ENCODE measurements around the gene PROK1. TPM values are rescaled to one million over a fixed set of nuclear protein-coding genes. Genes with fewer than 3 reads are reported as not detected.

PROK1 gene
- polyA plus RNA-seq (not detected in 3 replicates), polyA minus RNA-seq (not detected in 3 replicates)
- not detected for polyA plus RNA-seq (2011; ENCODE audit: low read depth)
- polyA plus RNA-seq (2011; cell fraction: cytosol; rRNA removed) = not detected in 2 replicates
- not detected in 2 replicates for polyA plus RNA-seq (2011; cell fraction: nucleus; rRNA removed)
- polyA plus RNA-seq (2012; ENCODE audit: low replicate concordance) = not detected in 2 replicates
- polyA minus RNA-seq (2011; cell fraction: cytosol; rRNA and poly(A)+ RNA removed) = not detected
- polyA minus RNA-seq (2011; cell fraction: nucleus; rRNA and poly(A)+ RNA removed) = not detected in 2 replicates

GRCh38 chr1:110450929-110451328 is at the start of gene PROK1:
TSS of gene PROK1 (plus strand) at chr1:110451149. CDS start at chr1:110451217, 68 bp downstream.
- no peak for FAIRE-seq
- Histone ChIP-seq H3K27me3 (ENCODE audit: control insufficient read depth, extremely low read depth, insufficient read depth, low read length) (peaks cover 14% of the 10 kb centered on the region), H3K9ac (ENCODE audit: control insufficient read depth, extremely low read depth, insufficient read depth, low read length) (no peak within 1 kb of the TSS), H3K27ac (ENCODE audit: control insufficient read depth, insufficient read depth, low read length) (no peak within 1 kb of the TSS), H3K4me2 (ENCODE audit: control insufficient read depth, extremely low read depth, insufficient read depth, low read depth, low read length) (no peak within 1 kb of the TSS), H4K20me1 (ENCODE audit: control insufficient read depth, extremely low read depth, insufficient read depth, low read length) (no peaks in the 10 kb centered on the region), H3K4me1 (ENCODE audit: control insufficient read depth, extremely low read depth, insufficient read depth, low read length) (no peaks in the 10 kb centered on the region), H2AFZ (ENCODE audit: control insufficient read depth, low read length) (no peak within 1 kb of the TSS), H3K9me3 (ENCODE audit: control insufficient read depth, low read depth, low read length) (no peaks in the 10 kb centered on the region), H3K36me3 (ENCODE audit: control insufficient read depth in 2 of 2, extremely low read depth in 1 of 2, insufficient read depth in 2 of 2, low read length in 2 of 2) (no peaks in the 10 kb centered on the region), H3K79me2 (ENCODE audit: control insufficient read depth, insufficient read depth, low read length) (no peaks in the 10 kb centered on the region), H3K9me1 (ENCODE audit: control insufficient read depth, extremely low read depth, insufficient read depth, low read length) (no peaks in the 10 kb centered on the region), H3K4me3 (ENCODE audit: control insufficient read depth in 2 of 3, extremely low read depth in 1 of 3, insufficient read depth in 2 of 3, low read depth in 1 of 3, low read length in 3 of 3) (no peak within 1 kb of the TSS)
- DNase-seq (ENCODE audit: low read depth, low spot score) = no peak
- TF ChIP-seq CTCF (optimal IDR thresholded peaks at IDR 0.05 in 1 of 3, IDR thresholded peaks at IDR 0.05 in 1 of 3, conservative IDR thresholded peaks at IDR 0.05 in 1 of 3; ENCODE audit: extremely low read depth in 1 of 3, insufficient read depth in 2 of 3, low read length in 3 of 3) = no peak
- dilution Hi-C loops (cut with MboI; ENCODE audit: extremely low pct_ligation_motif_present, low sequenced_read_pairs) = no loop called here

- peaks cover 10% of the 10 kb centered on the region in 2 experiments for H3K36me3 ChIP-seq (ENCODE audit: control insufficient read depth in 2 of 2, extremely low read depth in 1 of 2, insufficient read depth in 2 of 2, low read length in 2 of 2)
- H3K79me2 ChIP-seq (ENCODE audit: control insufficient read depth, insufficient read depth, low read length) = peaks cover 20% of the 10 kb centered on the region
- H3K4me2 ChIP-seq (ENCODE audit: control insufficient read depth, extremely low read depth, insufficient read depth, low read depth, low read length) = no peak overlapping the region
- H3K9me1 ChIP-seq (ENCODE audit: control insufficient read depth, extremely low read depth, insufficient read depth, low read length) = no peaks in the 10 kb centered on the region
- dilution Hi-C loops (cut with MboI; ENCODE audit: extremely low pct_ligation_motif_present, low sequenced_read_pairs) = no loop called here
- H2AFZ ChIP-seq (ENCODE audit: control insufficient read depth, low read length) = no peak overlapping the region
- no peak for FAIRE-seq
- TF ChIP-seq CTCF (optimal IDR thresholded peaks at IDR 0.05 in 1 of 3, IDR thresholded peaks at IDR 0.05 in 1 of 3, conservative IDR thresholded peaks at IDR 0.05 in 1 of 3; ENCODE audit: extremely low read depth in 1 of 3, insufficient read depth in 2 of 3, low read length in 3 of 3) (no peak), EZH2 (IDR thresholded peaks at IDR 0.05; ENCODE audit: low read length) (no peak)
- H3K27me3 ChIP-seq (ENCODE audit: control insufficient read depth, extremely low read depth, insufficient read depth, low read length) = no peaks in the 10 kb centered on the region
- no peak overlapping the region for H3K4me3 ChIP-seq (ENCODE audit: control insufficient read depth in 2 of 3, extremely low read depth in 1 of 3, insufficient read depth in 2 of 3, low read depth in 1 of 3, low read length in 3 of 3)
- peaks cover 3% of the 10 kb centered on the region for H3K4me1 ChIP-seq (ENCODE audit: control insufficient read depth, extremely low read depth, insufficient read depth, low read length)
- no peaks in the 10 kb centered on the region for H3K9me3 ChIP-seq (ENCODE audit: control insufficient read depth, low read depth, low read length)
- no peak for DNase-seq (ENCODE audit: low read depth, low spot score)
- H3K9ac ChIP-seq (ENCODE audit: control insufficient read depth, extremely low read depth, insufficient read depth, low read length) = no peak overlapping the region
- H3K27ac ChIP-seq (ENCODE audit: control insufficient read depth, insufficient read depth, low read length) = no peak overlapping the region
- no peaks in the 10 kb centered on the region for H4K20me1 ChIP-seq (ENCODE audit: control insufficient read depth, extremely low read depth, insufficient read depth, low read length)
Measured at GRCh38 chr1:110403805-110404204, 47.1 kb upstream of the PROK1 start.

All from keratinocyte (primary cell).